NCI-H2227 (cell line): ENCODE results near the gene LNX1.

Source experiments
- DNase-seq: peaks from one replicate; lab custom pipeline; 2025; ENCODE audit not compliant: unreplicated experiment; lab: John Stamatoyannopoulos, UW

The LNX1 gene

DNA sequence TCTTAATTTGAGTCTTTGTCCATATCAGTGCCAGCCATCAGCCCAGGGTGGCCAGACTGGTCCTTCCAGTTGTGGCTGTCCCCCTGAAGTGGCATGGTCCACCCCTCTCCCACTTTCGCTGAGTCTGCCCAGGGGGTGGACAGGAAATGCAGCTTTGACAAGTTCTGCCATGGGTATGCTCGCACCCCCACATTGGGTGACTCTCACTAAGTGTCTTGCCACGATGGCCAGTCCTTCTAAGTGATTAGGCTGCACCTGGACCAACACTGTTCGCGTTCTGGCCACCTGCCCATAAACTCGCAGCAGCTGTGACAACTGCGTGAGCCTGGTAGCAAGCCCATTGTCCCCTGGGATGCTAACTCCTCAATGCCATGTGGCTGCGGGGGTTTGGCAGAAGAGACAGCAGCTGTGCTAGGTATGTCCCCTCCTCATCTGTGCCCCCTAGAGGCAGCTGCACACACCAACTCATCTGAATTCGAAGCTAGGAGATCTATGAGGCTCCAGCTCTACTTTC, 10.0 kb upstream of the LNX1 start:
- DNase-seq, result no peak

DNA sequence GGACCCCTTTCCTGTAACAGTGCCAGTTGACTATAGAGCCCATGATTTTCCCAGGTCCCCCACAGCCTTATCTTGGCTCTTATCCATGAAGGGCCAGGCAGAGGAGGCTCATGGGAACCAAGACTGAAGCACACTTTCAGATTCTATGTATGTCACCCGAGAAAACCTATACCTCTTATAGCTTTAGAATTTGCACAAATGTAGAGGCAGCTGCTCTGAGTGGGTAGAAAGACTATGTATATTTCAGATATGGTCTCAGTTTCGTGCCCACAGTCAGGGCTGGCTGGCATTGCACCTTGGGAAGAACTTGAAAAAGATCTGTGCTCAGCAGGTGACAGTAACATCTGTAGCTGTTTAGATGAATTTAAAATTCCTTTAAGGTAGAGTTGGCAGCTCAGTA, 8.3 kb upstream of the LNX1 start:
- DNase-seq, result no peak

DNA sequence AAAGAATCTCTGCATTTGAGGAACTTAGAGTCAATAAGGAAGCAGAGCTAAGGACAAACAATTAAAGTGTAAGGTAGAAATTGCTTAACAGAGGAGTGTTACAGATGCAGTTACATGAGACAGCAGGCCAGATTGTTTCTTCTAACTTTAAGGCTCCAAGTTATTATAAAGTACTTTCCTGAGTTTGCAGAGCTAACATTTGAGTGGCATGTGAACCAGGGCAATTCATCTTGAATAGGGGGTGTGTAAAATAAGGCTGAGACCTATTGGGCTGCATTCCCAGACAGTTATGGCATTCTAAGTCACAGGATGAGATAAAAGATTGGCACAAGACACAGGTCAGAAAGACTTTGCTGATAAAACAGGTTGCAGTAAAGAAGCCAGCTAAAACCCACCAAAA, 7.6 kb upstream of the LNX1 start:
- no peak for DNase-seq

DNA sequence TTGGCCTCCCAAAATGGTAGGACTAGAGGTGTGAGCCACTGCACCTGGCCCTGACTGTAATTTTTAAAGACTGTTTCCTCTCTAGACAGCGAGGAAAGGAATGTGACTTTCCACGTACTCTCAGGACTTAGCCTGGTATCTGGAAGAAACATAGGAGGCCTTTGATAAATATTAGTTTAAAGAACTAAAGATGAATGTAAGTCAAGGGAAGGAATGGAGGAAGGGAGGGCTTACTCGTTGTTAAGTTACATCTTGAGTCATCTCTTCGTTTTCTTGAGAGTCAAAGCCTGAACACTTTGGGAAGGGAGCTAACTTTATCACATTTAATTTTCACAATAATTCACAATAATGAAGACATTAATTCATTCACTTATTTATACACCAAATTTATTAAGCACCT, 7.2 kb upstream of the LNX1 start:
- DNase-seq, result no peak

DNA sequence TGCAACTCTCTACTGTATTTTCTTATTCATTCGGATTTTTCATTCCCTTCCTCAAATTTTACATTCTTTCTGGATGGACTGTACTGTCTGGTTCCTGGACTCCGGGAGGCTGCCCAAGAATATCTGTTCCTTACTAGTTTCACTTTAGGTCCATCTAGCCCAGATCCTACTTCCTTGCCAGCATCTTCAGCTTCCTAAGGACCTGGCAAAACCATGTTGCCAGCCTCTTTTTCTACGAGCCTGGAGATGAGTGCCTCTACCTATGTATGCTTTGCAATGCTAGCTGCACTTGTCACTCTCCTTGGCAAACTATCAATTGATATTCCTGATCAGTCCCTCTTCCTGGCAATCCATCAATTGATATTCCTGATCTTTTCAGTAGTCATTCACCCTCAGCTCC, 5.6 kb upstream of the LNX1 start:
- no peak for DNase-seq

DNA sequence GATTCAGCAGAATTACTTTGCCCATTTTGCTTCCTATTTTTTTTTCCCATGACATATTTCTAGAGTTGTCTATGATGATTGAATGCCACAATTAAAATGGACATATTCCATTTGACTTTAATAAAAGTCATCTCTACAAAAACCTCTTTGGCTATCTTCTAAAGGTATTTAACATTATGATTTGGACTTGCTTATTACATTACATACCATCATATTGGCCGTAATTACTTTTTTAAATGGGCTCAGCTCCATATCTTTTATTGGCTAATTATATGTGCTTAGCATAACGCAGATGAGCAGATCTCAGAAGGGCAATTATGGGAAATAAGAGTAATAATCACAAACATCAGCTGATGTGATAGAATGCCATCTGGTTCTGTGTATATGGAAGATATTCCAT, 4.5 kb upstream of the LNX1 start:
- DNase-seq, result no peak

DNA sequence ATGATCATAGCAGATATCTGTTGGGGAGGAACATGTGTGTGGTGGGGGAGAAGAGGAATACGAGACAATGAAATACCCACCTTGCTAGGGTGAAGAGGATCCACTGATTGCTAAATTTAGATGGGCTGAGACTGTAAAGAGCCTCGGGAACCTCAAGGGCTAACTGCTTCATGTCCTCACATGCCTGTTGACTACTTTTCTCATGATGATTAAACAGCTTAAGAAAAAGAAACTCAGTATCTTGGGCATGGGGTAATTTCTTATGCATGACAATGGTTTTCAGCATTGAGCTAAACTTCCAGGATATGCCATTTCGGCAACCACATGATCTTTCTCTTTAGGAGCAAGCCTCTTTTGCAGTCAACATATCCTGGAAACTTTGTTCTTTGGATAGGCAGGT, 3.9 kb upstream of the LNX1 start:
- no peak for DNase-seq

DNA sequence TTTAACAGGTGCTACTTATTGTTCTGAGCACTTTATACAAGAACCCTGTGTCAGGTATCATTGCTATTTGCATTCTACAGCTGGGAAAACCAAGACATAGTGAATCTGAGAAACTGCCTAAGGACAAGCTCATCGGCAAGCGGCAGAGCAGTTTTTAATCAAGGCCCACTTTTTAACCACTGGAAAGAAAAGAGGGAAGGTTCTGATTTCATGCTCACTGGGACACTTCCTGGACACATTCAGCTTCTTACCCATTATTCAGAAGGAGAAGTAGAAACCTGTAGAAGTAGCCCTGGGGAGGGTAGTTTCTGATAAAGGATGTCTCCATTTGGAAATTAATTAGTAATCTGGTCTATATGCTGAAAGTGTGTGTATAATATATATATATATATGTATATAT, 2.5 kb upstream of the LNX1 start:
- no peak for DNase-seq

DNA sequence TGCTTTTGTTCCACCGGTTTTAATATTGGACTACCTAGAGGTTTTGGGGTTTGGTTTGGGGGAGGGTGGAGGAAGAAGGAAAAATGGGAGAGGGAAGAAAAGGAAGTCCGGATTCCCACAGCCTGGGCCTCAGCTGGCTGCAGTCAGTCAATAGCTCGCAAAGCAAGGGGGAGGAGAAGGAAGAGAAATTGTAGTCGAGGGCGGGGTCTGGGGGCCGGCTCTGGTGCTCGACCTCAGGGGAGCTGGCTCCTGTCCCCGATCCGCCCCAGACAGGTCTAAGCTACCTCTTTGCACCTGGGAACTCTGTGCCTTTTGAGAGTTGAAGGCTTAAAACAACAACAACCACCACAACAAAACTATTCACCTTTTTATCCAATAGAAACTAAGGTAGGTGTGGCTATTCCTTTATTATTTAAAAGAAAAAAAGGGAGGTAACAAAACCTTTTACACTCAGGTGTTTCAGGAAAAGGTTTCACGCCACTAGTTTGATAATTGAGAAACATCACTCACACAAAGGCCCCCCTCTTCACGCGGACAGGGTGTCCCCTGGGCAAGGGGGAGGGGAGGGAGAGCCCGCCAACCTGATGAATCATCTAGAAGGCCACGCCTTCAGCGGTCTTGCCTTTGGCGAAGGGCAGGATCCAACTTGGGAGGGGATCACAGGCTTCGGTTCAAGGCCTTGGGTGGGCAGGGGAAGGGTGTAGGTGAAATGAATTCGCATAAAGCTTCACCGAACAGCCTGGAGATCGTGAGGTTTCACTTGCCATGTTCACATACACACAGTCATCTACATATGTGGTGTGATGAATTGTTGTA, 1.6 kb upstream of the LNX1 start:
- peak; percentile 2 for DNase-seq

DNA sequence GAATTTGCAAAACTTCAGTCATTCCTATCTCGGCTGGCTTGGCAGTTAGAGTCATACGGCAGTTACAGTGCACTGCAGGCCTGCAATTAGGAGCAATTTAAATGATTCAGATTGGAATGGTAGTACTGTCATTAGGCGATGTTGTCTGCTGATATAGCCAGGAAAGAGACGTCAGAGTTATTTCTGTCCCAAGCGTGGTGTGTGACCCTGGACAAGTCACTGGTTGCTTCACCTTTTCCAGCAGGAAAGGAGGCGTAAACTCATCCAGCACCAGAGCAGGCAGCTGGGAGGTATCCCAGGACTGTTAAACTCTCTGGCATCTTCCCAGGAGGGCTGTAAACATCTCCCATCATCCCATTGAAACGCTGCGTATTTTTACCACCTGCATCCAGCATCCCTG, 836 bp upstream of the LNX1 start:
- DNase-seq, result no peak

DNA sequence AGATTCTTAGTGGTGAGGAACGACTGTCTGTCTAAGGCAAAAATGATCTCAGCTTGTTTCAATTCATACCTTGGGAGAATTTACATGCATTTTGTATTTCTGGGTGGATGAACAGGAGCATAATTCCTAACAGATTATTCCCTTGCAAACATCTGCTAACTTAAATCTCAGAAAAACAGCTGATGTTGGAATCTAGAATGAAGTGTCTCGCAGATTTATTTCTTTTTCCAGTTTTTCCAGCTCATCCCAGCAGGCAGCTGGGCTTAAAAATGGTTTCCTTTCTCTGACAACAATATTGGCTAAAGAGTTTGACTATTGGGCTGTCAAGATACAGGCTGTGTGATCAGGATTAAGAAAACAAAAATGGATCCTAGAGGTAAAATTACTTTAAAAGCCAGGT, 1.1 kb downstream of the LNX1 start:
- no peak for DNase-seq

DNA sequence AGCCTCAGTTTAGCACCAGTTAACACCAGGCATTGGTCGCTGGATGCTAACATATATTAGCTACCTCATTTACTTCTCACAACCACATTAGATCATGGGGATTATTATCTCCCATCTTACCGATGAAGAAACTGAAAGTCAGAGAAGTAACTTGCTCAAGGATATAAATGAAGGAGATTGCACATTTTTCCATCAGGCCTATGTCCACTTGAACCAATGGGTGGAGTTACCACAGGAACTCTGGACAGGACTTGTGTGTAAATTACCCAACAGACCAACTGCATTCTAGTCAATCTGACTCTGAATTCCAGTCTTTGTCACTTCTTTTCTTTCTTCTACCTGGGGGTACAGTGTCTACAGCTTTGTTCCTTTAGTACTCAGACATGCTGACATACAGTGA, 1.8 kb downstream of the LNX1 start:
- no peak for DNase-seq

DNA sequence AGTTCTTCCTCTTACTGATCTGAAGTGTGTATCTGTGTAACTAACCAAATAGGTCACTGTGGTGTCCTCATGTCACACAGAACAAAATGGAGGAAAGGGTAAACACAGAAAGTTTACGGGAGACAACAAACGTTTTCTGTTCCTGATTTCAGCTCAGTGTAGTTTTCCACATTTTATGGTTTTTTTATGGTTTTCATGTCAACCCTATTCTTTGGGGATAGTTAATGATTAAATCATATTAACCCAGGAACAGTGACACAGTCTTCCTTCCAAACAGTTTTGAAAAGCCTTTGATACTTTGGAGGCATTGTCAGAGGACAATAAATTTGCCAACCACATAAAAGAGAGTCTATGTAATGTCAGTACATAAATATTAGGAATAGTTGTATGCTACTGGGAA, 4.2 kb downstream of the LNX1 start:
- DNase-seq, result no peak

DNA sequence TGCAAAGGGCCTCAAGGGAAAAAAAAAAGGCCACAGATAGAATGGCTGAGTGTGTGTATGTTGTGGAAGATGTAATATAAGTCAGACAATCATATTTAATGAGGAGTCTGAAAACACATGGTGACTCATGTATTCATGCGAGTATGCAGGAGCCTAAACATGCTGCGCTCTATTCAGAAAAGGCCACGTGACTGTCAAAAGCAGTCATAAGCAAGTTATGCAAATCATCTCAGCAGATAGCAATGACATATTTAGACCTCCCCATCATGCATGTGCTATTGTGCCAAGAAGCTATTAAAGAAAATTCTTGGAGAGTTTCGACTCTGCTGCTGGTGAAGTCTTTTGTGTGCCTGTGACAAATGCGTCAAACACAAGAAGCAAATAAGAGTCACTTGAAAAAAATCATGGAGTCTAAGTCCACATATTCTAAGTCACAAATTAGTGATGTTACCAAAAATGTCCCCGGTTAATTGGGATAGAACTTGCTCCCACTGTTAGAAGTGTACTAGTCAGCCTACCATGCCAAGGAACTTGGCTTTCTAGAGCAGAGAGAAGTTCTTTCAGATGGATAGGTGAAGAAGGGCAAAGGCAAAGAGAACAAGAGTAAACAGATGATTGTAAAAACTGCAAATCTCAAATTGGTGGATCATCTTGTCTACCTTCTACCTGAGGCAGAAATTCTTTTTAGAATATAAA, 5.0 kb downstream of the LNX1 start:
- DNase-seq, result no peak

DNA sequence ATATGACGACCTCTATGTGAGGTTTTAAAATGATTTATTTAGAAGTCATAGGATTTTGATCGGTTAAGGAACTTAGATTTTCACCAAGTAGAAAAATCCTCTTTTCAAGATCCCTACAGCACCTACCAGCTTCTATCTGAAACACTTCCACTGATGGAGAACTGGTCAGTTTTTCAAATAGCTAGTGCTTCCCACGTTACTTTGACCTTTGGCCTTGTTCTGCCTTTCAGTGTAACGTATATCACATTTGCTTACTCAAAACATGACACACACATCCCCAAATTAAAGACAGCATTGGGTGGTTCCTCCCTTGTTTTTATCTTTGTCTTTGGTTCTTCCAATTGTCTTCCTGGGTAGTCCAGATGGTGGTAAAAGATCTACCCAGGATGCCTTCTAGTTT, 6.6 kb downstream of the LNX1 start:
- no peak for DNase-seq

DNA sequence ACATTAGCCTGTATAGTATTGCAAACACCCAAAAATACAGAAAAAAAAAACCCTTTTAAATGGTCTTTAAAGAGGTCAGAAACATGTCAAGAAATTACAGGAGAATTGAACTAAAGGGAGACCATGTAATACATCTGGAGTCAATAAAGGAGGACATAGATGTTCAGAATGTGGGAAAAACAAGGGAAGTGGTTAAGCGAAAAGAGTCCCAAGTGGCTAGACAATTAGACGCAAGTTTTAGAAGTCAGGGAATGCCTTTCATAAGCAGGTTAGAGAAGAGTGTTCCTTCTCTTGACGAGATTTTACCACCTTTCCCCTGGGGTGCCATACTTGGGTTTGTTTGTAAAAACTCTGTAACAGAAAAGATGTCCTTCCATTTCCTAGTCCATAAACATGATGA, 7.8 kb downstream of the LNX1 start:
- no peak for DNase-seq

DNA sequence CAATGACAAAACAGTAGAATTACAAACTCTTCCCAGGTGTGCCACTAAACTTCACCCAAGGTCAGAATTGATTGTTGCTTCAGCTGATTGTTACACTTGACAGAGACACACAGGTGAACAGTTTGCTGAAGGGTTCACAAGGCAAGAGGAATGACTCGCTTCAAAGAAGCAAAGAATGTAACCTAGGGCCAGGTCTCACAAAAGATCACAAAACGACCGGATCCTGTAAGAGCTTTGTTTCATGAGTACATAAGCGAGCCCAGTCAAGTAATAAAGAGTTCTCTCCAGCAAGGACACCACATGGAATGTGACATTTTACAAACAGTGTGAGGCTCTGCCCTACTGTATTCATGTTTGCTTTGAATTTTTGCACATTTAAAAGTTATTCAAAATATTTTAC, 9.1 kb downstream of the LNX1 start:
- no peak for DNase-seq

DNA sequence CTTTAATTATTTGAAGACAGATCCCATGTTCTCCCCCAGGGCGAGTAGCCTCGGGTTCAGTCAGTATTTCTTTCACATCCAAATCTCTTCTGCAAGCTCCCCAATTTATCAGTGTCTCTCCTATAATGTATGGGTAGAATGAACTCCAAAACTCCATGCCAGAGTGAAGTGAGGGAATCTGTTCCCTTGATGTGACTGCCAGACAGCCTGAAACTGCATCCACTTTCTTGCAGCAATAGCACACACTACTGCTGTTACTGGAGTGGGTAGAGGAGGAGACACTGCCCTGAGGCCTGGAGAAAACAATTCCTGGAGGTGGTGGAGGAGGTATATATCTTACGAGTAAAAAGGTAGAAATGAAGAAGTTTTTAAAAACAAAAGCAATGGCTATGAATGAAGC, 11.0 kb downstream of the LNX1 start:
- no peak for DNase-seq

DNA sequence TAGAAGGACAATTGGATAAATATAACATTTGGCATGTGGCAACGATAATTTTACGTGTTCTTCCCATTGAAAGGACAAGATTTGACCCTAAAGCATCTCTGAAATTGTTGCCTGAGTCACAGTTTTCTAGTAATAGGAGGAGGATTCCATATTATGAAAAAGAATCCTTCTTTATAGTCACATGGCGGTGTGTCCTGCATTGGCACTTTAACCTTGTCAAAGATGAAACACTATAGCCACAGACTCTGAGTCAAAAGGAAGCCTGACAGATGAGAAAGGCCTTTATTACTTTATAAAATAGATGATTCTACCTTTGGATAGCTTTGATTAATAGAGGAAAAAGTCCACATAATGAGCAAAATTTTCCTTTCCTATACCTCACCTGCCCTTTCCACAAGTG, 11.5 kb downstream of the LNX1 start:
- DNase-seq, result no peak

DNA sequence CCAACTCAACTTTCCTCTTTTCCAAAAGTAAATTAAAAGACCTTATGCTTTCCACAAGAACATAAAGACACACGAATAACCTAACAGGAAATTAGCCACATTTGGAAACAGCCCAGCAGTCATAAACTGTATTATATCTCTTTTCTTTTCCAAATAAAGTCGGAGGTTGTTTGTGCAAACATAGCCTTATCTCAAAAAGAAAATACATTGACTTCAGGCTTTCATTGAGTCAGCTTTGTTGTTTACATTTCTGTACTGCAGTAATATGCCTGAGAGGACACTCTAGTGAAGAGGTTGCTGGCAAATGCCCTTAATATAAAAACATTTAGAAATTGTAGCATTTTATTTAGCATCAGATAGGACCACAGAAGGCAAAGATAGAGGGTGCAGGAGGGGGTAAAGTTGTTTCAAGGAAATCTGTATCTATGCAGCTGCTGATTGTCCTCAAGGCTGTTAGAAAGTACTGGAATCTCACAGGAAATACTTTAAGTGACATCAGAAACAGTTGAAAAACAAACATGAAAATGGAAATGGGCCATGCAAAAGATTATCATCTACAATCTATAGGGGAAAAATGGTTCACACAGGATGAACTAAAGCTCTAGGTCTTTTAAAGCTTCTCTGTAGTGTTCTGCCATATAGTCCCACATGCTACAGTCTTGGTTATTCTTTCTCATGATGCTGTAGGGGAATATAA, 14.5 kb downstream of the LNX1 start:
- no peak for DNase-seq

DNA sequence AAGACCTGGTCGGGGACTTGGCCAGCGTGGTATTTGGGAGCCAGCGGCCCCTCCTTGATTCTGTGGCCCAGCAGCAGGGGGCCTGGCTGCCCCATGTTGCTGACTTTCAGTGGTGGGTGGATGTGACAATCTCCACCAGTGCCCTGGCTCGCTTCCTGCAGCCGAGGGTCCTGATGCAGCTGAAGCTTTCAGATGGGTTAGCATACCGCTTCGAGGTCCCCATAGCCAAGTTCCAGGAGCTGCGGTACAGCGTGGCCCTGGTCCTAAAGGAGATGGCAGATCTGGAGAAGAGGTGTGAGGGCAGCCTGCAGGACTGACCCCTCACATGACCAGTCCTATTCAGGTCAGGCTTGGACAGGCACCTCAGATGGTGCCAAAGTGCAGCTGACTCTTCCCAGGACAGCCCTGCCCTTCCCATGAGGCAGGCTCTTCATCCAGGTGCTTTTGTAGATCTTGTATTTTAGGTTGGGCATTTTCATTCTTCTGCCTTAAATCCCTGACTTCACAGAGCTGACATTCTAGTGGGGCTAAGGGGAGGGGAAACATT, 15.1 kb downstream of the LNX1 start:
- DNase-seq, result no peak

DNA sequence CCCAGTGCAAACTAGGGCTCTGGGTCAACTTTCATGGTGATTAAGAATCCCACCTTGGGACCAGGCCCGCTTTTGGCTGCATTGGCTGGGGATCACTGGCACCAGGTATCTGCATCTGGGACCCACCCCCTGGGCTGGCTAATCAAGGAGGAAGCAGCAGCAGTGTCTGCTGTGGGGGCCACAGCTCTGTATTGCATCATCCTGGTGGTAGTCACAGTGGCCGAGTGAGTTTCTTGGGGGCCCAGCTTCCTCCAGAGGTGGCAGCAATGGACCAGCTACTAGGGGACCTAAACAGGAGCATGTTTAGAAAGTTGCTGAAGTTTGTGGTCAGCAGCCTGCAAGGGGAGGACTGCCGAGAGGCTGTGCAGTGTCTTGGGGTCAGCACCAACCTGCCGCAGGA, 15.7 kb downstream of the LNX1 start:
- no peak for DNase-seq
